ENCODE measurements around the gene DHCR7. TPM values are rescaled to one million over a fixed set of nuclear protein-coding genes. Genes with fewer than 3 reads are reported as not detected.

The DHCR7 gene
- total RNA-seq, 1 donor from 2014 or later: 48.5 TPM

GRCh38 chr11:71481101-71481960, 33.1 kb upstream of the DHCR7 start:
- peak; percentile 32 for DNase-seq
- intact Hi-C loops (cut with DNase I): no loop called here

GRCh38 chr11:71478528-71478840, 30.3 kb upstream of the DHCR7 start:
- intact Hi-C loops (cut with DNase I): no loop called here
- peak; percentile 27 for DNase-seq
- ATAC-seq (ENCODE audit: poor library complexity): no peak

More at GRCh38 chr11:71481101-71481960, 33.1 kb upstream of the DHCR7 start:
- ATAC-seq (ENCODE audit: poor library complexity): no peak

- DNase-seq (peak; percentile 33), ATAC-seq (ENCODE audit: poor library complexity) (no peak)
These were observed 29.7 kb upstream of the DHCR7 start for GRCh38 chr11:71477641-71478527.

GRCh38 chr11:71476926-71477640, 28.9 kb upstream of the DHCR7 start:
- ATAC-seq (ENCODE audit: poor library complexity): no peak
- peak; percentile 33 for DNase-seq
- intact Hi-C loops (cut with DNase I): no loop called here

More at GRCh38 chr11:71477641-71478527, 29.7 kb upstream of the DHCR7 start:
- intact Hi-C loops (cut with DNase I): no loop called here

GRCh38 chr11:71476031-71476430, 27.8 kb upstream of the DHCR7 start:
- ATAC-seq (ENCODE audit: poor library complexity): no peak
- peak; percentile 25 for DNase-seq
- intact Hi-C loops (cut with DNase I): no loop called here

- DNase-seq: peak; percentile 25
- ATAC-seq (ENCODE audit: poor library complexity): no peak
- intact Hi-C loops (cut with DNase I): no loop called here
These were observed 26.7 kb upstream of the DHCR7 start for GRCh38 chr11:71474771-71475483.

- ATAC-seq (ENCODE audit: poor library complexity) (no peak), DNase-seq (peak; percentile 11)
- intact Hi-C loops (cut with DNase I): no loop called here
These were observed 26.1 kb upstream of the DHCR7 start for GRCh38 chr11:71474141-71474770.

GRCh38 chr11:71473793-71474080, 25.5 kb upstream of the DHCR7 start:
- no peak for ATAC-seq (ENCODE audit: poor library complexity)
- DNase-seq: peak; percentile 29
- intact Hi-C loops (cut with DNase I): no loop called here

GRCh38 chr11:71472941-71473792, 25.0 kb upstream of the DHCR7 start:
- intact Hi-C loops (cut with DNase I): no loop called here
- ATAC-seq (ENCODE audit: poor library complexity): no peak
- peak; percentile 22 for DNase-seq

- DNase-seq (peak; percentile 19), ATAC-seq (ENCODE audit: poor library complexity) (no peak)
- intact Hi-C loops (cut with DNase I): no loop called here
These were observed 24.2 kb upstream of the DHCR7 start for GRCh38 chr11:71472357-71472885.

- peak; percentile 0 for DNase-seq
- no peak for ATAC-seq (ENCODE audit: poor library complexity)
- intact Hi-C loops (cut with DNase I): no loop called here
These were observed 22.8 kb upstream of the DHCR7 start for GRCh38 chr11:71470946-71471345.

- DNase-seq: no peak
- ATAC-seq (ENCODE audit: poor library complexity): no peak
- intact Hi-C loops (cut with DNase I): no loop called here
These were observed 19.0 kb upstream of the DHCR7 start for GRCh38 chr11:71467164-71467563.

GRCh38 chr11:71466358-71466757, 18.2 kb upstream of the DHCR7 start:
- ATAC-seq (ENCODE audit: poor library complexity) (no peak), DNase-seq (peak; percentile 9)
- intact Hi-C loops (cut with DNase I): no loop called here

- ATAC-seq (ENCODE audit: poor library complexity) (no peak), DNase-seq (no peak)
- intact Hi-C loops (cut with DNase I): no loop called here
These were observed 16.9 kb upstream of the DHCR7 start for GRCh38 chr11:71465054-71465453.

GRCh38 chr11:71463331-71464211, 15.4 kb upstream of the DHCR7 start:
- DNase-seq: peak; percentile 27
- intact Hi-C loops (cut with DNase I): no loop called here
- ATAC-seq (ENCODE audit: poor library complexity): no peak

- ATAC-seq (ENCODE audit: poor library complexity) (no peak), DNase-seq (peak; percentile 13)
- intact Hi-C loops (cut with DNase I): no loop called here
These were observed 14.5 kb upstream of the DHCR7 start for GRCh38 chr11:71462726-71463125.

Measured in Right ventricle myocardium superior (tissue), 1 donor.